Activated CD8-positive, alpha-beta memory T cell treated with anti-CD3 and anti-CD28 coated beads for 24 hours (primary cell): ENCODE data around the gene B4GALNT3.
A peak's percentile ranks its signal among the peaks of the same experiment; 100 is the strongest.
"Not testable (repeated sequence)": the region's sequence is repeated elsewhere in the genome, so short reads cannot be mapped to it uniquely, and the experiment has no call there.

Source experiments
- DNase-seq: peaks from one replicate; pipeline ENCODE4 v3.0.0-alpha.2; 2020

The B4GALNT3 gene

DNA sequence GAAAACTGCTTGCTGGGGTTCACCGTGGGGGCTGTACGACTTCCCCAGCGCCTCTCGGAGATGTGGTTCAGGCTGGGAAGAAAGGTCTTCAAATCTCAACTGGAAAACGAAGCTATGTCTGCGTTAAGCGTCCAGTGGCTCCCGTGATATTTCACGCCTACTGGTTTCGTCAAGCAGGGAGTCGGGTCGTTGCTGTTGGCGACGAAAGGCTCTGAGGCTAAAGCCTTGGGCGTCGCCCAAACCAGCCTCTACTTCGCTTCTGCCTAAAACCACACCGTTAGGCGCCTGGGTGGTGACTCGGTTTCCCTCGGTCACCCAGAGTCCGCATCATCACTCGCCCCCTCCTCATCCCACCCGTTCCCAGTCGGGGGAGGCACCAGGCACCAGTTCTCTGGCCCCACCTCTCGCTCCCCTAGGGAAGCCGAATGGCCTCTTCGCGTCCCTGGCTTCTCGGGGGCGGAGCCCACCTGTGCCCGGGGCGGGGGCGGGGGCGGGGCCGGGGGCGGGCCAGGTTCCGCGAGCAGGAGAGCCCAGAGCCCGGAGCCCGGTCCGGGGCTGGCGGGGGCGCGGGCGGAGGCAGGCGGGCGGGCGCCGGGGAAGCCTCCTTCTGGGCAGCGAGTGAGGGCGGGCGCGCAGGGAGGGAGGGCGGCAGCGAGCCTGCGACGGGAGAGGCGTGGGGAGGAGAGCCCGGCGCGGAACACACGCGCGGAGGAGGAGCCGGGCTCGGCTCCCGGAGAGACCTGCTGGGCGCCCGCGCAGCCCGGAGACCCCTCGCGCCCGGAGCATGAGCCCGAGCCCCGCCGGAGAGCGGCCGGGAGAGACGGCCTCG lies at the start of gene B4GALNT3:
B4GALNT3 (plus strand) TSS at position 510 of the 829 bp plus-strand sequence. CDS start 438 bp downstream, outside the sequence.
- peak; percentile 75 for DNase-seq

GRCh38 chr12:414859-415258 lies 44.9 kb upstream of the B4GALNT3 start:
- no peak for DNase-seq

- DNase-seq: no peak
Measured at GRCh38 chr12:418432-418831, 41.3 kb upstream of the B4GALNT3 start.

GRCh38 chr12:422526-422925 lies 37.2 kb upstream of the B4GALNT3 start:
- no peak for DNase-seq

DNA sequence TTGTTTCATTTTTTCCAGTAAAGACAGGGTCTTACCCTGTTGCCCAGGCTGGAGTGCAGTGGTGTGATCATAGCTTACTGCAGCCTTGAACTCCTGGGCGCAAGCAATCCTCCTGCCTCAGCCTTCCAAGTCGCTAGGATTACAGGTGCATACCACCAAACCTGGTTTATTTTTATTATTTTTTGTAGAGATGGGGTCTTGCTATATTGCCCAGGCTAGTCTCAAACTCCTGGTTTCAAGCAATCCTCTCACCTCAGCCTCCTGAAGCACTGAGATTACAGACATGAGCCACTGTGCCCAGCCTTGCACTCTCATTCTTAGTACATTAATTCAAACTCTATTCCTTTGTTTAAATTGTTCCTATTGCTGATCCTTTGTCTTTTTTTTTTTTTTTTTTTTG lies 24.0 kb upstream of the B4GALNT3 start:
- DNase-seq: not testable (repeated sequence)

DNA sequence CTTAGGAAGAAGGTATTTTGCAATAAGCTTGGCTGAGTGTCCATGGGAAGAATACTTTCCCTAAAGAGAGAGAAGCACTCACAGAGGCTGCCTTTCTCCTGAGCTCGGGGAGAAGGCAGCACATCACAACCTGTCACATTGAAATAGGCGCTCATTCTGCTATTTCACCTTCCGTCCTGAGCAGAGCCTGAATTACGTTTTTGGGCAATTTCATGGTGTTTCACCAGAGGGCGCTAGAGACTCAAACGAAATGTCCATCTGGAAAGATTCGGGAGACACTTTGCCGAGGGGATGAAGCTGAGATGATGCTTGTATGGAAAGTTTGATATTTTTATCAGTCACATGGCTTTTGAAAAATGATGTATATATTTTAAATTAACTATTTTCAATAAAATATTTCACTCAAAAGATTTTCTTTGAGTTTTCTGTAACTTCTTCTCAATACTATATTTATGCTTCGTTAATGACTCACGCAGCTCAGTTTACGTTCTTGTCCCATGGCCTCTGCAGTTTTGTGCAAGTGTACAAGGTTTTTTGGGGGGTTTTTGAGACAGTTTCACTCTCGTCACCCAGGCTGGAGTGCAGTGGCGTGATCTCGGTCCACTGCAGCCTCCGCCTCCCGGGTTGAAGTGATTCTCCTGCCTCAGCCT lies 17.4 kb upstream of the B4GALNT3 start:
- DNase-seq: peak; percentile 69

- DNase-seq: no peak
Measured at GRCh38 chr12:447141-447540, 12.6 kb upstream of the B4GALNT3 start.

- no peak for DNase-seq
Measured at GRCh38 chr12:449203-449602, 10.5 kb upstream of the B4GALNT3 start.

DNA sequence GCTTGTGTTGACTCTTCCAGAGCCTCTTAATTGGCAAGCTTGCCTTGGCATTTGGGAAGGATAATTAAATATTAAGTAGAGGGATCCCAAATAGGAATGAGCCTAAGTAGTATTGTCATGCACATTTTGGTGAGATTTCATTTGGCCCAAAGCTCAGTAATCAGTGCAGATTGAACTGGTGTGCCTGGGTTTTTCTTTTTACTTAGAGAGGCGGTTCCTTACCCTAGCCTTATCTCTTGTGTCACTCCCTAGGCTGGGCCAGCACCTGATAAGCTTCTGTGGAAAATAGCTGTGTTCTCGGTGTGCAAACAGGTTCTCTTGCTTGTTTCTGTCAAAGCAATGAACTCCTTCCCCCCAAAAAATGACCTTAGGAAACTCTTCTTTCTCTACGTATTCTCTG lies 9.3 kb upstream of the B4GALNT3 start:
- no peak for DNase-seq

DNA sequence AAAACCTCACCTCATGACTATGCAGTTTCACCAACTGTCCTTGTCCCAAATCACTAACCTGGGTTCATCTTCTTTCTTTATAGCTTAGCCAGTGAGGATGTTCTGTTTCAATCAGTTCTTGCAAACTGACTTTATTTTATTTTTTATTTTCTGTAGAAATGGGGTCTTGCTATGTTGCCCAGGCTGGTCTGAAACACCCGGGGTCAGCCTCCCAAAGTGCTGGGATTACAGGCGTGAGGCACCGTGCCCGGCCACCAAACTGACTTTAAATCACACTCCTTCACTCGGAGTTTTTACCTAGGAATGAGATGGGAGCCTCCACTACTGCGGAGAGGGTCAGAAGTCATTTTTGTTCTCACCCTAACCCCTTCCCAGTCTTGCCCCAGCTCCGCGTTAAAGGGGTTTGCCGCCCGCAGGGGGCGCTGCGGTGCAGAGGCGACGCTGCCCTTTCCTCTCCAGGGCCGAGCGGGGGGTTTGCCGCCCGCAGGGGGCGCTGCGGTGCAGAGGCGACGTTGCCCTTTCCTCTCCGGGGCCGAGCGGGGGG lies 7.0 kb upstream of the B4GALNT3 start:
- DNase-seq: peak; percentile 81

DNA sequence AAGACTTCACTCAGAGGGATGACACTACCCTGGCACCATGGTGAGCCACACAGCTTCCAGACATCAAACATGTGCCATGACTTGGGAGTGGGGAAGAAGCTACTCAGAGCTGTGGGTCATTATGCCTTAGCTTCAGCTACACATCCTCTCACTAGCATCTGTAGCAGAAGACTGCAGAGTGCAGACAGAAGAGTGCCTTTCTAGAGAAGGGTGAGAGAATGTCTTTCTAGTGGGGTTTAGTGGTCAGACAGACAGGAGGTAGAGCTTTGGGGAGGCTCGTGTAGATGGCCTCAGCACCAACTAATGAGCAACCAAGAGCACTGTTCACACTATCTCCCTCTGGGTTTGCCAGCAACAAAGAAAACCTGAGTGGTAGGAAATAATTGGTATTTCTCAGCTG lies 4.9 kb upstream of the B4GALNT3 start:
- DNase-seq: no peak

- DNase-seq: no peak
Measured at GRCh38 chr12:455821-456220, 3.9 kb upstream of the B4GALNT3 start.

- no peak for DNase-seq
Measured at GRCh38 chr12:457676-458075, 2.1 kb upstream of the B4GALNT3 start.

- DNase-seq: no peak
Measured at GRCh38 chr12:459050-459429, 699 bp upstream of the B4GALNT3 start.

DNA sequence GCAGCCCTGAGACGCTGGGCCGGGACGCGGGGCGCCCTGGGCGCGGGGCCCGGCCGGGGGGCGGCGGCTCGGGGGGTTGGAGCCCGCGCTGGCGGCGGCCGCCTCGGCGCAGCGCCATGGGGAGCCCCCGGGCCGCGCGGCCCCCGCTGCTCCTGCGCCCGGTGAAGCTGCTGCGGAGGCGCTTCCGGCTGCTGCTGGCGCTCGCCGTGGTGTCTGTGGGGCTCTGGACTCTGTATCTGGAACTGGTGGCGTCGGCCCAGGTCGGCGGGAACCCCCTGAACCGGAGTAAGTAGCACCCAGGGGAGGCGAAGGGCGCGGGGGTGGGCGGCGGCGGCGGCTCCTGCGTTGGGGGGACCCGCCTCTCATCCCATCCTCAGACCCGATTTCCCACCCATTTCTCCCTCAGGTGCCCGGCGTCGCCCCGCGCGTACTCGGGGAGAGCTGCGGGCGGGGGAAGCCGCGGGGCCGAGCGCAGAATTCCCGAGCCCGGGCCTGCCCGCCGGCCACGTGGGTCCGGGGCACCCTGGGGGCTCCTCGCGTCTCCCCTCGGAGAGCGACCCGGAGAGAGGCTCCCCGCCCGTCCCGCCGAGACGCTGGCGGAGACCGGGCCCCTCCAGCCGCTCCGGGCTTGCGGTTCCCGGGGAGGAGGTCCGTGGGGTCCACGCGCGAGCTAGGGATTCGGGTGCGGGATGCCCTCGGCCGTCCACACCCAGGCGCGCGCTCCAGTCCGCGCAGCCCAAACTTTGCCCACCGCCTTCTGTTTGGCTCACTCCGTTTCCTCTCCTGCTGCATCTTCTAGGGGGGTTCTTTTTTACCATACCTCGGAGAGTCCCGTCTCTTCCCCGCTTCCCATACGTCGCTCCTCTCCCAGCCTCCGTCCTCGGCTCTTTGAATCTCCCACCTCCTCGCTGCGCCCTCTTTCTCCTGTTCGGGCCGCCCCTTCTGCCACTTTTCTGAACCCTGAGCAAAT lies 807 bp downstream of the B4GALNT3 start:
- peak; percentile 71 for DNase-seq

- no peak for DNase-seq
Measured at GRCh38 chr12:461425-461824, 1.7 kb downstream of the B4GALNT3 start.

DNA sequence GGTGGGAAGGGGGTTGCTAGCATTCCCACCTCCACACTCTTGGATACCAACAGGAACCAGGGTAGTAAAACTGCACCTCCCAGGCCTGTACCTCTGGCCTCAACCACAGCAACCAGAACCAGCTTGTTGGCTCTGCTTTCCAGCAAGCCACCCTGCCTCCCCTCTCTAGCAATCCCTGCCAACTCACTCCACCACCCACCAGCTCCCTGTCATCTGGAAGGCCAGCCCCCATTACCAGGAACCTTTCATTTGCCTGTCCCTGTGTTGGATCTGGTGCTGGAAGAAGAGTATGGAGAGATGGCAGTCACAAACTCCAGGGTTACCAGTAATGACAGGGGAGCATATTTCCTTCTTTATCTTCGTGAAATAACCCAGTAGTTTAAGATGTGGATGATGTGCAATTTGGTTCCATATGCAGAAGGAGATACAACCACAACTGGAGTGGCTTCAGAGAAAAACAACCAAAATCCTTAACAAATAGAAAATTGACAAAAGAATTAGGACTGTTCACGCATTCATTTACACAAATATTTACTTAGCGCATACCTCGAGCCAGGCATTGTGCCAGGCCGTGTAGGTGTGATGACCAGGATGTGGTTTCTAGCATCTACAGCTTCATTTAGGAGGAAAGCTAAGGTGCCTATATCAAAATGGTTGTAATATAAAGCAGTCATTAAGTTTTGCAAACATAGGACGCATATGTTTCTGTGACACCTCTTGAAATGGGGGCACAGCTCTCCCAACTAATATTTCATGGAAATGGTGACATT lies 3.4 kb downstream of the B4GALNT3 start:
- DNase-seq: no peak

DNA sequence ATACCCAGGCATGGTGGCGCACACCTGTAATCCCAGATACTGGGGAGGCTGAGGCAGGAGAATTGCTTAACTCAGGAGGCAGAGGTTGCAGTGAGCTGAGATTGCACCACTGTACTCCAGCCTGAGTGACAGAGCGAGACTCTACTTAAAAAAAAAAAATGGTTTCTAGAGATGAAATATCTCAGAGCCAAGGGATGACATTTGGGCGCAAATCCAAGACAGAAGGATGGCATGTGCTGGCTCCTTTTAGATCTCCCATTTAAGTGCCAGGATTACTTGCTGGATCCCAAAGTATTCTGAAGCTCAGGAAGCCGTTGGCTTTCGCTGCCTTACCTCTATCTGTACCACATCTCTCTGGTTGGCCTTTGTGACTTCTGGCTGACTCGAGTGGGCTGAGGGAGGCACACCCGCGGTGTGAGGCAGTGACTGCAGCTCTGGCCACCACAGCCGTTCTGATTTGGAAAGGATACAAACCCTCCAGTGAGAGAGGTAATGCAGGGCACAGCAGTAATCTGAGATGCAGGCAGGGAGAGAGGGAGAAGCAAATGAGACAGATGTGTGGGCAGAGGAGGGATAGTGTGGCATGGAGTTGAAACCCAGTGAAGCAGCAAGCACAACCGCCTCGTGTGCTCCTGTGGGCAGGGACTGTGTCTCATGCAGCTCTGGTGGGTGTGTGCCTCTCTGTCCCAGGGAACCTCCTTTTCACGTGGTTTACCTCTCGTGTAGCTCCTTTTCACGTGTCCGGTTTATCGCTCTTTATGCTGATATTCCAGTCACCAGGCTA lies 4.9 kb downstream of the B4GALNT3 start:
- DNase-seq: no peak

- no peak for DNase-seq
Measured at GRCh38 chr12:466039-466438, 6.3 kb downstream of the B4GALNT3 start.

DNA sequence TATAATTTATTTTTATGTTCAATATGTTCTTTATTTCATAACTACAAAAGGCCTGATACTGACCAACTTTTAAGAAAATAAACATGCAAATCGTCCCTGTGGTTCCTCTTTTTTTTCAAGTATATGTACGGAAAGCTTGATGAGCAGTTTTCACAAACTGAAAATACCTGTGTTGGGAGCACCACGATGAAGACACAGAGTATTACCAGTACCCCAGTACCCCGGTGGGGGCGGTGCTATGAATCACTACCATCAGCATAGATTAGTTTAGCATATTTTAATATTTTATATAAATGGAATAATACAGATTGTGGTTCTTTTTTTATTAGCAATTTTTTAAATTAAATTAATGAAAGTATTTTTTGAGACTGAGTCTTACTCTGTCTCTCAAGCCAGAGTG lies 7.0 kb downstream of the B4GALNT3 start:
- DNase-seq: no peak

GRCh38 chr12:467591-467990 lies 7.9 kb downstream of the B4GALNT3 start:
- DNase-seq: no peak
